ENCODE measurements around the gene AMFR. TPM values are rescaled to one million over a fixed set of nuclear protein-coding genes. Genes with fewer than 3 reads are reported as not detected.

AMFR gene
- total RNA-seq, 1 experiment from 2014 or later: 25.6 TPM

DNA sequence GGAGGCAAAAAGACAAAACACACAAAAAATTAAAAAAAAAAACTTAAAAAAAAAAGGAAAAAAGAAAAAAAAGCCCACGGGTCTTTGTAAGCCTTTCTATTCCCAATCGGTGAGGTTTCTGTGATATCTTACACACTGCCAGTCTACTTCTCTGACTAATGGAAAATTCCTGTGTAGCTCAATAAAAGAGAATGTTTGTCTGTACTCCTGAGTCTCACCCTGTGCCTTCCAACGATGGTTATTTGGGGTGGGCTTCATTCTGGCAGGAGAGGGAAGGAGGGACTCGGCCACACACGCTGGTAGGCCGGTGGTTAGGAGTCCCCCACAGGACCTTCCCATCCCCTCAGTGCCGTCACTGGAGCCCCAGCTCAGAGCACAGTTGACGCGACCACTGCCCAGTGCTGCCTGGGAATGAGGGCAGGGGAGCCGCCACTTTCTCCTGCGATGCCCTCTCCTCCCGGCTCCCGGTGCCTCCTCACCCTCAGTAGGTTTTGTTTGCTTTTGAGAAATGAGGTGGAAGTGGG, 68.0 kb downstream of the AMFR start:
- no peak overlapping the region for H4K91ac ChIP-seq (ENCODE audit: insufficient read length, low read depth, low read length)
- H2BK120ac ChIP-seq (ENCODE audit: low read depth, low read length, poor library complexity, severe bottlenecking): no peak overlapping the region
- no peaks in the 10 kb centered on the region for H3K9me3 ChIP-seq (ENCODE audit: control insufficient read depth, low read depth, low read length)
- no peak overlapping the region for H2AK5ac ChIP-seq (ENCODE audit: insufficient read length, low read length)
- no peak overlapping the region for H3K4ac ChIP-seq (ENCODE audit: low read depth, low read length)
- no peak overlapping the region for H3K9ac ChIP-seq (ENCODE audit: extremely low read depth, insufficient read length, low read length)
- no peak overlapping the region for H3K56ac ChIP-seq (ENCODE audit: insufficient read length, low read depth, low read length)
- no peak overlapping the region for H2BK5ac ChIP-seq (ENCODE audit: insufficient read length, low read length)
- no peak overlapping the region for H3K23ac ChIP-seq (ENCODE audit: insufficient read length, low read depth, low read length)
- H2AFZ ChIP-seq (ENCODE audit: low read length): no peak overlapping the region
- TF ChIP-seq, protein P1, sequence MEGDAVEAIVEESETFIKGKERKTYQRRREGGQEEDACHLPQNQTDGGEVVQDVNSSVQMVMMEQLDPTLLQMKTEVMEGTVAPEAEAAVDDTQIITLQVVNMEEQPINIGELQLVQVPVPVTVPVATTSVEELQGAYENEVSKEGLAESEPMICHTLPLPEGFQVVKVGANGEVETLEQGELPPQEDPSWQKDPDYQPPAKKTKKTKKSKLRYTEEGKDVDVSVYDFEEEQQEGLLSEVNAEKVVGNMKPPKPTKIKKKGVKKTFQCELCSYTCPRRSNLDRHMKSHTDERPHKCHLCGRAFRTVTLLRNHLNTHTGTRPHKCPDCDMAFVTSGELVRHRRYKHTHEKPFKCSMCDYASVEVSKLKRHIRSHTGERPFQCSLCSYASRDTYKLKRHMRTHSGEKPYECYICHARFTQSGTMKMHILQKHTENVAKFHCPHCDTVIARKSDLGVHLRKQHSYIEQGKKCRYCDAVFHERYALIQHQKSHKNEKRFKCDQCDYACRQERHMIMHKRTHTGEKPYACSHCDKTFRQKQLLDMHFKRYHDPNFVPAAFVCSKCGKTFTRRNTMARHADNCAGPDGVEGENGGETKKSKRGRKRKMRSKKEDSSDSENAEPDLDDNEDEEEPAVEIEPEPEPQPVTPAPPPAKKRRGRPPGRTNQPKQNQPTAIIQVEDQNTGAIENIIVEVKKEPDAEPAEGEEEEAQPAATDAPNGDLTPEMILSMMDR (conservative IDR thresholded peaks at IDR 0.05): no peak
- H2BK15ac ChIP-seq (ENCODE audit: low read depth, low read length): no peak overlapping the region
- H3K4me2 ChIP-seq (ENCODE audit: insufficient read depth, insufficient read length, low read length): no peak overlapping the region
- no peak overlapping the region for H3K27ac ChIP-seq (ENCODE audit: insufficient read length, low read depth, low read length)
- no peaks in the 10 kb centered on the region for H3K79me1 ChIP-seq (ENCODE audit: insufficient read depth, low read depth, low read length, poor library complexity, severe bottlenecking)
- peaks cover 26 to 41% of the 10 kb centered on the region in 2 experiments for H3K4me1 Mint-ChIP-seq
- peak overlapping the region; percentile 40 to 91 (median 78); a peak in 5 of 7 replicates for H3K27ac Mint-ChIP-seq
- H4K8ac ChIP-seq (replicated peaks; ENCODE audit: insufficient read length, low read depth, low read length): no peak overlapping the region
- no peaks in the 10 kb centered on the region; the same call in 1 of the 2 replicates for H3K4me1 ChIP-seq (ENCODE audit: insufficient read depth, low read length)
- no peak overlapping the region for H2BK12ac ChIP-seq (ENCODE audit: insufficient read length, low read depth, low read length)
- WGBS (ENCODE audit: extremely low coverage, insufficient read length, low lambda C conversion rate): no CpG with 5 or more reads among the region's 13 CpGs
- H3K23me2 ChIP-seq (ENCODE audit: insufficient read length, low read depth, low read length, poor library complexity, severe bottlenecking): no peaks in the 10 kb centered on the region
- H3K79me2 ChIP-seq (ENCODE audit: insufficient read depth, low read length): no peaks in the 10 kb centered on the region
- no peaks in the 10 kb centered on the region for H3K9me3 Mint-ChIP-seq
- no peaks in the 10 kb centered on the region for H3K27me3 ChIP-seq (ENCODE audit: insufficient read depth, low read length)
- peaks cover under 1 to 2% (median 1%) of the 10 kb centered on the region in 3 experiments; a peak in 5 of 7 replicates for H3K36me3 Mint-ChIP-seq (ENCODE audit: insufficient read depth in 1 of 3, low read depth in 3 of 3)
- no peak overlapping the region for H3T11ph ChIP-seq (ENCODE audit: low read length)
- peak overlapping the region in 1 of 2 experiments; percentile 33; a peak in 3 of 5 replicates for H3K4me3 Mint-ChIP-seq
- H3K18ac ChIP-seq (ENCODE audit: insufficient read length, low read depth, low read length): no peak overlapping the region
- no peak overlapping the region; the same call in 1 of the 2 replicates for H3K14ac ChIP-seq (ENCODE audit: insufficient read depth, low read length)
- H4K5ac ChIP-seq (ENCODE audit: insufficient read length, low read depth, low read length): no peak overlapping the region
- peak; percentile 42 for DNase-seq
- H2BK20ac ChIP-seq (ENCODE audit: low read depth, low read length, poor library complexity, severe bottlenecking): no peak overlapping the region
- no peaks in the 10 kb centered on the region for H4K20me1 ChIP-seq (ENCODE audit: control insufficient read depth, insufficient read depth, insufficient read length)
- H3K27me3 Mint-ChIP-seq (ENCODE audit: low read depth): no peaks in the 10 kb centered on the region; the same call in 1 of the 2 replicates
